Epidermal melanocyte (primary cell): ENCODE measurements around the gene GH1.
"Not testable (repeated sequence)": the region's sequence is repeated elsewhere in the genome, so short reads cannot be mapped to it uniquely, and the experiment has no call there.

ENCODE experiments used
- DNase-seq: peaks from one replicate; pipeline ENCODE4 v3.0.0; 2011; ENCODE audit warnings: low spot score; ENCODE audit not compliant: insufficient read length

GH1 gene

DNA sequence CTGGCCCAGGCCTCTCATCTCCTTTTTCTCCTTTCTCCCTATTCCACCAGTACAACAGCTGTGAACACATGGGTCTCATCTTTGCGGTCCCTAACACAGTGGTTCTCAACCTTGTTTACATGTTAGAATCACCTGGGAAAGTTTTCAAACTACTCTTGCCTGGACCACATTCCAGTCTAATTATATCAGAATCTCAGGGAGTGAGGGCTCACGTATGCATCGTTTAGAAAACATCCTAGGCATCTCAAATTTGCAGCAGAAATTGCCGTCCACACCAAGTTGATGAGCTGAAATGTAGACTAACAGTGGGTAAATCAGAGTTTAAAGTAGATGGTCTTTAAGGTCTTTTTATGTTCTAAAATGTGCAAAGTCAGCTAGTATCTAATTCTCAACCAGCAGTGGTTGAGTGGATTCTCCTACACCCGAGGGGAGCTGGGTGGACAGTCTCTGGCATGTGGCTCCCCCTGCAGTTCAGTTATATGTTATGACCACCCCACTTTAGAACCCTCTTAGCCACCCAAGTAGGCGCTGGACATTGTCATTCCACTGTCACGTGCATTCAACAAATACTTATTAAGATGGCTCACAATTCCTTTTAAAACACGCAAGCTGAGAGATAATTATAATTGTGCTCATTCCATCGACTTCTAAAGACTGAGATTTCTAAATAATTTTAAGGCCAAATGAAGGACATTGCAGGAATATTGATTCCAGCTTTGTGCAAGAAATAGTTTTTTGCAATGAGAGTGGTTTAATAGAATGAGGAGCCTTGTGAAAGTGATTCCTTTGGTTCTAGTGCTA is 48.9 kb downstream of the GH1 start:
- DNase-seq: not testable (repeated sequence)
